BJ (cell line): Measurements from ENCODE around the gene SYT9. TPM values are rescaled to one million over a fixed set of nuclear protein-coding genes. Genes with fewer than 3 reads are reported as not detected.

Source experiments
- CTCF ChIA-PET: fragments of 350-600 bp; formaldehyde crosslinking; extraction: SDS; loops from one replicate; lab custom pipeline; 2021; ENCODE audit warnings: antibody characterized with exemption, inconsistent platforms; lab: Yijun Ruan, JAX
- POLR2A ChIA-PET: fragments of 300-600 bp; sonication (Branson Sonifier 250); formaldehyde crosslinking; extraction: SDS; loops from one replicate; lab custom pipeline; 2021; ENCODE audit warnings: antibody characterized with exemption; lab: Charles Lee
- DNase-seq: peaks from one replicate; pipeline ENCODE4 v3.0.0-alpha.2; 2011; ENCODE audit warnings: low read depth
- H3K27me3 ChIP-seq: 2 replicates; pipeline ENCODE4 v1.6.0; 2011; ENCODE audit warnings: low read length; ENCODE audit not compliant: control insufficient read depth, insufficient read depth
- H3K36me3 ChIP-seq: 2 replicates; pipeline ENCODE4 v1.5.1; 2011; ENCODE audit warnings: low read length; ENCODE audit not compliant: control insufficient read depth, insufficient read depth
- H3K4me3 ChIP-seq: 2 replicates; pipeline ENCODE4 v1.5.1; 2011; ENCODE audit warnings: low read depth, mild to moderate bottlenecking, control low read depth, low read length
- CTCF ChIP-seq: IDR thresholded peaks from 2 replicates; pipeline ENCODE4 v1.5.1; 2011; ENCODE audit warnings: low read depth, mild to moderate bottlenecking, control low read depth, inconsistent platforms, low read length, moderate library complexity; ENCODE audit not compliant: insufficient read depth
- polyA minus RNA-seq: library from RNA; depleted of rRNA, polyadenylated mRNA; stranded (reverse); fragments of >200 nt; gene quantifications from 2 replicates; pipeline ENCODE4 v1.2.3, GENCODE V29; 2011; rRNA and poly(A)+ RNA removed
- polyA plus RNA-seq: library from polyadenylated mRNA; depleted of rRNA; stranded (reverse); fragments of >200 nt; gene quantifications from 2 replicates; pipeline ENCODE4 v1.2.3, GENCODE V29; 2011; rRNA removed

SYT9 gene
- polyA plus RNA-seq, result not detected in 2 replicates
- polyA minus RNA-seq, result 0.05 and 0.09 TPM in 2 replicates

GRCh38 chr11:7251836-7252682 is at the start of gene SYT9:
Gene SYT9, plus strand, starts transcription at chr11:7251904. Its CDS starts 283 bp downstream, at chr11:7252187.
- Histone ChIP-seq H3K36me3 (no peaks in the 10 kb centered on the region), H3K4me3 (peak within 1 kb of the TSS; percentile 47), H3K27me3 (peaks cover 20% of the 10 kb centered on the region)
- no peak for TF ChIP-seq CTCF
- ChIA-PET POLR2A (no interaction called here), CTCF (interaction anchor here (0.6 to 0.8 kb wide), 2 partner anchors 15 to 26 kb away, joined by 3 read pairs; no protein-coding TSS in a partner anchor)
- no peak for DNase-seq

- Histone ChIP-seq H3K4me3 (no peak overlapping the region), H3K36me3 (no peaks in the 10 kb centered on the region), H3K27me3 (no peaks in the 10 kb centered on the region)
- POLR2A ChIA-PET, result no interaction called here
- DNase-seq, result no peak
- CTCF ChIA-PET, result no interaction called here
- TF ChIP-seq CTCF, result no peak
Observed at GRCh38 chr11:7202412-7202811, 49.3 kb upstream of the SYT9 start.

GRCh38 chr11:7204778-7205177 is 46.9 kb upstream of the SYT9 start:
- ChIA-PET POLR2A (no interaction called here), CTCF (no interaction called here)
- no peak for TF ChIP-seq CTCF
- Histone ChIP-seq H3K27me3 (no peaks in the 10 kb centered on the region), H3K36me3 (no peaks in the 10 kb centered on the region), H3K4me3 (no peak overlapping the region)
- no peak for DNase-seq

GRCh38 chr11:7208391-7208790 is 43.3 kb upstream of the SYT9 start:
- POLR2A ChIA-PET, result no interaction called here
- H3K4me3 ChIP-seq, result no peak overlapping the region
- H3K27me3 ChIP-seq, result no peaks in the 10 kb centered on the region
- no peak for DNase-seq
- TF ChIP-seq CTCF, result no peak
- no peaks in the 10 kb centered on the region for H3K36me3 ChIP-seq
- CTCF ChIA-PET, result no interaction called here

GRCh38 chr11:7219491-7219890 is 32.2 kb upstream of the SYT9 start:
- ChIA-PET CTCF (no interaction called here), POLR2A (no interaction called here)
- Histone ChIP-seq H3K27me3 (no peaks in the 10 kb centered on the region), H3K36me3 (no peaks in the 10 kb centered on the region), H3K4me3 (no peak overlapping the region)
- TF ChIP-seq CTCF, result no peak
- no peak for DNase-seq
